ENCODE results near the gene PCDHB8.
A peak's percentile ranks its signal among the peaks of the same experiment; 100 is the strongest.
"Not testable (repeated sequence)": the region's sequence is repeated elsewhere in the genome, so short reads cannot be mapped to it uniquely, and the experiment has no call there.

The PCDHB8 gene

GRCh38 chr5:141184117-141184855 is 6.7 kb downstream of the PCDHB8 start:
- not testable (repeated sequence) for DNase-seq

- peak; percentile 35 to 42 for DNase-seq
Observed at GRCh38 chr5:141186897-141187512, 9.4 kb downstream of the PCDHB8 start, which contains the start of gene PCDHB9. Gene PCDHB9, plus strand, starts transcription at chr5:141187161. Its CDS starts 158 bp downstream, at chr5:141187319.

GRCh38 chr5:141188682-141189081 is 11.1 kb downstream of the PCDHB8 start:
- DNase-seq: not testable (repeated sequence)

GRCh38 chr5:141189131-141189530 is 11.5 kb downstream of the PCDHB8 start:
- DNase-seq: not testable (repeated sequence)

GRCh38 chr5:141192110-141192725 is 14.6 kb downstream of the PCDHB8 start, which contains the start of gene PCDHB10:
Gene PCDHB10, plus strand, starts transcription at chr5:141192353. Its CDS starts 200 bp downstream, at chr5:141192553.
- peak; percentile 24 to 53 for DNase-seq

- not testable (repeated sequence) for DNase-seq
Observed at GRCh38 chr5:141194332-141194731, 16.7 kb downstream of the PCDHB8 start.

- DNase-seq: no peak
Observed at GRCh38 chr5:141196363-141196762, 18.8 kb downstream of the PCDHB8 start.

- no peak for DNase-seq
Observed at GRCh38 chr5:141199359-141200235, 22.0 kb downstream of the PCDHB8 start, which contains the start of gene PCDHB11. Gene PCDHB11, plus strand, starts transcription at chr5:141199627. Its CDS starts 148 bp downstream, at chr5:141199775.

GRCh38 chr5:141201126-141201525 is 23.5 kb downstream of the PCDHB8 start:
- not testable (repeated sequence) for DNase-seq

- not testable (repeated sequence) for DNase-seq
Observed at GRCh38 chr5:141201646-141202045, 24.1 kb downstream of the PCDHB8 start.

GRCh38 chr5:141208478-141208877 is 30.9 kb downstream of the PCDHB8 start, which contains the start of gene PCDHB12:
Gene PCDHB12, plus strand, starts transcription at chr5:141208719. Its CDS starts 189 bp downstream, at chr5:141208908.
- DNase-seq: no peak

GRCh38 chr5:141210281-141210680 is 32.7 kb downstream of the PCDHB8 start:
- not testable (repeated sequence) for DNase-seq

GRCh38 chr5:141210849-141211248 is 33.3 kb downstream of the PCDHB8 start:
- not testable (repeated sequence) for DNase-seq

- peak in 1 of 2 donors; percentile 28 for DNase-seq
Observed at GRCh38 chr5:141213656-141214339, 36.2 kb downstream of the PCDHB8 start, which contains the start of gene PCDHB13. Gene PCDHB13, plus strand, starts transcription at chr5:141213919. Its CDS starts 205 bp downstream, at chr5:141214124.

- not testable (repeated sequence) for DNase-seq
Observed at GRCh38 chr5:141214583-141214982, 37.0 kb downstream of the PCDHB8 start.

- DNase-seq: not testable (repeated sequence)
Observed at GRCh38 chr5:141215504-141215903, 37.9 kb downstream of the PCDHB8 start.

GRCh38 chr5:141216035-141216434 is 38.4 kb downstream of the PCDHB8 start:
- not testable (repeated sequence) for DNase-seq

- DNase-seq: no peak
Observed at GRCh38 chr5:141223112-141223783, 45.7 kb downstream of the PCDHB8 start, which contains the start of gene PCDHB14. Gene PCDHB14, plus strand, starts transcription at chr5:141223343. Its CDS starts 163 bp downstream, at chr5:141223506.

GRCh38 chr5:141224844-141225243 is 47.3 kb downstream of the PCDHB8 start:
- DNase-seq: not testable (repeated sequence)

- not testable (repeated sequence) for DNase-seq
Observed at GRCh38 chr5:141225421-141225820, 47.8 kb downstream of the PCDHB8 start.
